DMS 273 (cell line): ENCODE results near the gene RALGAPA2.

ENCODE experiments used
- DNase-seq: peaks from one replicate; lab custom pipeline; 2025; ENCODE audit not compliant: unreplicated experiment; lab: John Stamatoyannopoulos, UW

Gene RALGAPA2

GRCh38 chr20:20472684-20473274 lies 239.7 kb downstream of the RALGAPA2 start:
- DNase-seq: peak; percentile 32

GRCh38 chr20:20466341-20466879 lies 246.0 kb downstream of the RALGAPA2 start:
- peak; percentile 60 for DNase-seq

- DNase-seq: peak; percentile 80
These were observed 247.2 kb downstream of the RALGAPA2 start for GRCh38 chr20:20465252-20465651.

- DNase-seq: peak; percentile 82
These were observed 248.5 kb downstream of the RALGAPA2 start for GRCh38 chr20:20463933-20464374.

- DNase-seq: peak; percentile 72
These were observed 250.3 kb downstream of the RALGAPA2 start for GRCh38 chr20:20462185-20462584.

GRCh38 chr20:20461551-20461950 lies 250.9 kb downstream of the RALGAPA2 start:
- DNase-seq: peak; percentile 96

GRCh38 chr20:20459726-20460125 lies 252.7 kb downstream of the RALGAPA2 start:
- no peak for DNase-seq

GRCh38 chr20:20457392-20458126 lies 254.9 kb downstream of the RALGAPA2 start:
- no peak for DNase-seq

GRCh38 chr20:20456741-20457140 lies 255.7 kb downstream of the RALGAPA2 start:
- DNase-seq: no peak

GRCh38 chr20:20455926-20456325 lies 256.5 kb downstream of the RALGAPA2 start:
- no peak for DNase-seq

GRCh38 chr20:20454850-20455627 lies 257.4 kb downstream of the RALGAPA2 start:
- DNase-seq: no peak

- DNase-seq: no peak
These were observed 258.1 kb downstream of the RALGAPA2 start for GRCh38 chr20:20454367-20454766.

GRCh38 chr20:20452254-20452676 lies 260.2 kb downstream of the RALGAPA2 start:
- DNase-seq: peak; percentile 99

- DNase-seq: peak; percentile 94
These were observed 261.9 kb downstream of the RALGAPA2 start for GRCh38 chr20:20450521-20450920.

GRCh38 chr20:20448881-20449280 lies 263.6 kb downstream of the RALGAPA2 start:
- DNase-seq: peak; percentile 66

GRCh38 chr20:20447196-20447595 lies 265.2 kb downstream of the RALGAPA2 start:
- peak; percentile 57 for DNase-seq

- no peak for DNase-seq
These were observed 265.9 kb downstream of the RALGAPA2 start for GRCh38 chr20:20446425-20447015.

- DNase-seq: no peak
These were observed 266.4 kb downstream of the RALGAPA2 start for GRCh38 chr20:20446001-20446400.

GRCh38 chr20:20443504-20443903 lies 268.9 kb downstream of the RALGAPA2 start:
- no peak for DNase-seq

GRCh38 chr20:20442466-20442865 lies 270.0 kb downstream of the RALGAPA2 start:
- no peak for DNase-seq
